ENCODE data around the gene CBFA2T3.

DNA sequence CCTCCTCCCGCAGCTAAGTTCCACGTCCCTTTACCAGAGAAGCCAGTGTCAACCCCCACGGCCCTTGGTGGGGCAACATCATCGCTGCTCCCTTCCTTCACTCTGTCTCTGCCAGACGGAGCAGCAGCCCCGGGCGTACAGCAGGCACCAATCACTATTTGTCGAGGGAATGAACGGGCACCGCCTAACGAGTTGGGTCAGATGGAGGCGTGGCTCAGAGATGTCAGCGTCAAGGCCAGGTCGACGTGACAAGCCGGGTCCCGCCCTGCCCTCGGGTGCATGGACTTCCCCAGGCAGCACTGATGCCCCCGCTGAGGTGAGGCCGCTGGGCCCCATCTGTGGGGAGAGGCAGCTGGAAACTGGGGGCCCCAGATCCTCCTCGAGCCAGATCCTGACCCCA is 50.0 kb downstream of the CBFA2T3 start:
- no peak for TF ChIP-seq EZH2 (IDR thresholded peaks at IDR 0.05; ENCODE audit: borderline replicate concordance, low read depth, low read length, severe bottlenecking)
- TF ChIP-seq, protein P1, sequence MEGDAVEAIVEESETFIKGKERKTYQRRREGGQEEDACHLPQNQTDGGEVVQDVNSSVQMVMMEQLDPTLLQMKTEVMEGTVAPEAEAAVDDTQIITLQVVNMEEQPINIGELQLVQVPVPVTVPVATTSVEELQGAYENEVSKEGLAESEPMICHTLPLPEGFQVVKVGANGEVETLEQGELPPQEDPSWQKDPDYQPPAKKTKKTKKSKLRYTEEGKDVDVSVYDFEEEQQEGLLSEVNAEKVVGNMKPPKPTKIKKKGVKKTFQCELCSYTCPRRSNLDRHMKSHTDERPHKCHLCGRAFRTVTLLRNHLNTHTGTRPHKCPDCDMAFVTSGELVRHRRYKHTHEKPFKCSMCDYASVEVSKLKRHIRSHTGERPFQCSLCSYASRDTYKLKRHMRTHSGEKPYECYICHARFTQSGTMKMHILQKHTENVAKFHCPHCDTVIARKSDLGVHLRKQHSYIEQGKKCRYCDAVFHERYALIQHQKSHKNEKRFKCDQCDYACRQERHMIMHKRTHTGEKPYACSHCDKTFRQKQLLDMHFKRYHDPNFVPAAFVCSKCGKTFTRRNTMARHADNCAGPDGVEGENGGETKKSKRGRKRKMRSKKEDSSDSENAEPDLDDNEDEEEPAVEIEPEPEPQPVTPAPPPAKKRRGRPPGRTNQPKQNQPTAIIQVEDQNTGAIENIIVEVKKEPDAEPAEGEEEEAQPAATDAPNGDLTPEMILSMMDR (IDR thresholded peaks at IDR 0.05; ENCODE audit: borderline replicate concordance, extremely low read depth, low read length, poor library complexity, severe bottlenecking): no peak

Measured in DND-41 (cell line).